Lung (tissue), 12 donors: ENCODE measurements around the gene KCNAB2. TPM values are rescaled to one million over a fixed set of nuclear protein-coding genes. Genes with fewer than 3 reads are reported as not detected.

Experiments used
- ATAC-seq: fragments of 200-7000 bp; cut with Tn5 transposase; one replicate; pipeline ENCODE4 v1.9.1; 2020; ENCODE audit warnings: moderate number of reproducible peaks; ENCODE audit not compliant: insufficient read depth, low FRiP score
- DNase-seq, 3 donors: peaks; one replicate each; pipeline ENCODE4 v3.0.0-alpha.2; 2013 to 2017
- H3K27ac ChIP-seq, 2 donors: one replicate each; pipeline ENCODE4 v1.5.1; 2013; ENCODE audit warnings: mild to moderate bottlenecking in 2 of 2, moderate library complexity in 2 of 2, control low read depth in 1 of 2, inconsistent platforms in 1 of 2, low read depth in 1 of 2, low read length in 1 of 2
- H3K27me3 ChIP-seq, 3 donors: one replicate each; pipeline ENCODE4 v1.5.1; 2013; ENCODE audit warnings: low read length in 2 of 3; ENCODE audit not compliant: control insufficient read depth in 3 of 3, insufficient read depth in 3 of 3
- H3K36me3 ChIP-seq, 4 donors: one replicate each; pipeline ENCODE4 v1.5.1; 2013; ENCODE audit warnings: low read length in 4 of 4, mild to moderate bottlenecking in 1 of 4, moderate library complexity in 1 of 4; ENCODE audit not compliant: control insufficient read depth in 4 of 4, insufficient read depth in 4 of 4
- H3K4me1 ChIP-seq, 5 donors: one replicate each; pipeline ENCODE4 v1.5.1; 2013; ENCODE audit warnings: low read length in 5 of 5, mild to moderate bottlenecking in 2 of 5, moderate library complexity in 1 of 5; ENCODE audit not compliant: control insufficient read depth in 5 of 5, insufficient read depth in 5 of 5
- H3K4me3 ChIP-seq: one replicate; pipeline ENCODE4 v1.5.1; 2013; ENCODE audit warnings: mild to moderate bottlenecking, control low read depth, moderate library complexity
- H3K9ac ChIP-seq, 2 donors: one replicate each; pipeline ENCODE4 v1.5.1; 2013; ENCODE audit warnings: low read length in 2 of 2, control low read depth in 1 of 2; ENCODE audit not compliant: insufficient read depth in 1 of 2
- H3K9me3 ChIP-seq, 4 donors: one replicate each; pipeline ENCODE4 v1.5.1; 2013; ENCODE audit warnings: low read length in 3 of 4, mild to moderate bottlenecking in 1 of 4, moderate library complexity in 1 of 4; ENCODE audit not compliant: control insufficient read depth in 4 of 4, insufficient read depth in 3 of 4
- CTCF ChIP-seq: IDR thresholded peaks from 2 replicates; pipeline ENCODE4 v1.5.1; 2012; ENCODE audit warnings: mild to moderate bottlenecking; ENCODE audit errors: control extremely low read depth, extremely low read depth
- WGBS, 2 donors: extraction: QIAGEN DNeasy Blood & Tissue Kit; methylation state at CpG; one replicate each; pipeline ENCODE4 v1.1.7; 2013; 5-methylcytosine and 5-hydroxymethylcytosine counted together
- polyA plus RNA-seq, 2 donors: library from polyadenylated mRNA; stranded (reverse); fragments of 200-250 nt; gene quantifications; one replicate each; pipeline ENCODE4 v1.2.1, GENCODE V29; 2013
- total RNA-seq, 2 donors: library from RNA; depleted of rRNA in 1 of 2; stranded (reverse); fragments of >200 nt in 1 of 2; gene quantifications; one replicate each; pipeline ENCODE4 v1.2.1, GENCODE V29; 2014 to 2021
- donor health status: control.
- donor health status: control.
- donor health status: Bipolar disorder and iron deficiency.
- donor health status: healthy.
- donor health status: DM: yes; HTN: yes; CAD: no.

KCNAB2 gene
- total and polyA plus RNA-seq, 4 donors, result 13.7 to 86.4 (median 45.5) TPM

GRCh38 chr1:6088956-6089355 lies 43.3 kb downstream of the KCNAB2 start:
- WGBS, 2 donors, result 85 to 92% methylated on average over 18 to 19 of the region's 19 CpGs
- no peak for DNase-seq

DNA sequence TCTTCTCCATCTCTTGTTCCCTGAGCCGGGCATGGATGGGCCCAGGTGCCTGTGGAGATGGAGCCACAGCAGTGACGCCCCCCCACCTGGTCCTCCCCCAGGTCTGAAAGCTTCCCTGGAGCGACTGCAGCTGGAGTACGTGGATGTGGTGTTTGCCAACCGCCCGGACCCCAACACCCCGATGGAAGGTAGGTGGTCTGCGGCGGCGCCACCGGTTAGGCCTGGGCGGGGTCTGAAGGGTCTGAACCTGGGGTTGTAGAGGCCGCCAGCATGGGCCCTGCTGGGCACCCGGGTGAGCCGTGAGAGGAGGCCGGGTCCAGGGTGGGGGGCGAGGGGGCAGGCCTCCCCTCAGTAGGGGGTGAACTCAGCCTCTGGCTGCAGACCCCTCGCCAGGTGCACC lies 44.6 kb downstream of the KCNAB2 start:
- DNase-seq, result no peak
- Histone ChIP-seq H3K36me3 (peaks cover 0 to 8% (median 0%) of the 10 kb centered on the region in 4 donors), H3K9me3 (no peaks in the 10 kb centered on the region), H3K9ac (no peak overlapping the region), H3K4me1 (no peaks in the 10 kb centered on the region), H3K4me3 (no peak overlapping the region), H3K27me3 (peaks cover 0 to 3% (median 0%) of the 10 kb centered on the region in 3 donors), H3K27ac (no peak overlapping the region)
- TF ChIP-seq CTCF, result no peak
- 87 to 92% methylated on average over 18 of the region's 18 CpGs for WGBS, 2 donors
- no peak for ATAC-seq

More at GRCh38 chr1:6088956-6089355, 43.3 kb downstream of the KCNAB2 start:
- Histone ChIP-seq H3K4me3 (no peak overlapping the region), H3K36me3 (peaks cover 0 to 4% (median 0%) of the 10 kb centered on the region in 4 donors), H3K9me3 (no peaks in the 10 kb centered on the region), H3K27me3 (peaks cover 0 to 6% (median 0%) of the 10 kb centered on the region in 3 donors), H3K9ac (no peak overlapping the region), H3K27ac (no peak overlapping the region), H3K4me1 (peaks cover 0 to 2% (median 2%) of the 10 kb centered on the region in 5 donors)
- no peak for ATAC-seq
- no peak for TF ChIP-seq CTCF

DNA sequence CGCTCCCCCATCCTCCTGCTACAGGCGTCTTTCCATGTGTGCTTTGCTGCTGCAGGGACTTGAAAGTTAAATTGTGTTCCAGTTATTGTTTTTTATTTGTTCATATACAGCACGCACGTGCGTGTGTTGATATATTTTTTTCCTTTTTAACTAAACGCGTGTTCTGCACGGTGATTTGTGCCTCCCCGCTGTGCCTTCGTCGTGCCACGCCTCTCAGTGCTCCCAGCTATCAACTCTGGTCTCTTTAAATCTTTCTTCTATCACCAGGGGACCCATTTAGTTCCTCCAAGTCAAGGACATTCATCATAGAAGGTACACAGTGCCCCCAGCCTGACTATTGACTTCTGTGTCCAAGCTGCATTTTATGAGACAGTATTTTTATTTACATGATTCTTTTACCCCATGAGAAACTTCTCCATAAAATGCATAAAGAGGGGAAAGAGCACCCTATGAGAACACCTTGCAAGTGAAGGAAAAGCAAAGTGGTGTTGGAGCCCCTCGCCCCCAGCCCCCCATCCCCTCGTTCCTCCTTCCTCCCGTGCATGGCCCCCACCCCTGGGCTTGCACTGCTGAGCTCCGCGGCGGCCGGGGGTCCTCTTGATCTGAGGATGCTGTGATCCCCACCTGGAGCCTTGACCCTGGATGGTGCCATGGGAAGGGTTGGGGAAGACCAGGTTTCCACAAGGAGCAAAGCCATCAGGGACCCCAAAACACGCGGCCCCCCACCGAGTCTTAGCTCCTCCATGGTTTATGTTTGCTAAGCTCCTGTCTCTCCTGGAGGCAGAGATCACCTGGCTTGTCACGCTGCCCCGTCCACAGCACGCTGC lies 45.5 kb downstream of the KCNAB2 start:
- ATAC-seq, result no peak
- no peak for DNase-seq

More for the DNA sequence above, 45.5 kb downstream of the KCNAB2 start:
- Histone ChIP-seq H3K27me3 (peaks cover 0 to 3% (median 0%) of the 10 kb centered on the region in 3 donors), H3K4me1 (no peaks in the 10 kb centered on the region), H3K27ac (no peak overlapping the region), H3K9ac (no peak overlapping the region), H3K36me3 (peaks cover 0 to 7% (median 0%) of the 10 kb centered on the region in 4 donors), H3K4me3 (no peak overlapping the region), H3K9me3 (no peaks in the 10 kb centered on the region)
- WGBS, 2 donors, result 82 to 90% methylated on average over 25 of the region's 25 CpGs
- TF ChIP-seq CTCF, result no peak
